Panc1 (cell line): ENCODE data around the gene COL5A1. TPM values are rescaled to one million over a fixed set of nuclear protein-coding genes. Genes with fewer than 3 reads are reported as not detected.
A peak's percentile ranks its signal among the peaks of the same experiment; 100 is the strongest.

ENCODE experiments used
- ATAC-seq: fragments of 200-7000 bp; cut with Tn5 transposase; 2 replicates; pipeline ENCODE4 v1.9.1; 2020; ENCODE audit warnings: mild to moderate bottlenecking, moderate library complexity
- BruUV-seq: library from RNA; stranded (reverse); fragments of 400-500 nt; replicated peaks from 2 replicates; lab custom pipeline; 2021; lab: Mats Ljungman, UMichigan
- CTCF ChIA-PET: fragments of 300-600 bp; sonication (Branson Sonifier 250); formaldehyde crosslinking; loops from one replicate; lab custom pipeline; 2022; ENCODE audit warnings: antibody characterized with exemption; lab: Charles Lee
- POLR2A ChIA-PET: fragments of 300-600 bp; sonication (Branson Sonifier 250); formaldehyde crosslinking; loops from one replicate; lab custom pipeline; 2022; ENCODE audit warnings: antibody characterized with exemption; lab: Charles Lee
- DNase-seq: peaks from one replicate; pipeline ENCODE4 v3.0.0-alpha.2; 2010; ENCODE audit warnings: low read depth, low spot score
- H3K27ac ChIP-seq: 2 replicates; pipeline ENCODE4 v1.5.1; 2011; ENCODE audit warnings: mild to moderate bottlenecking, low read length, inconsistent platforms
- H3K27me3 ChIP-seq: fragments of 200-500 bp; sonication (Bioruptor generic); 2 replicates; pipeline ENCODE4 v1.6.0; 2014; ENCODE audit warnings: low read length, inconsistent platforms; ENCODE audit not compliant: control insufficient read depth, insufficient read depth
- H3K36me3 ChIP-seq: fragments of 200-500 bp; sonication (Bioruptor generic); 2 replicates; pipeline ENCODE4 v1.5.1; 2014; ENCODE audit warnings: inconsistent platforms, mild to moderate bottlenecking, low read length, moderate library complexity; ENCODE audit not compliant: control insufficient read depth, insufficient read depth
- H3K4me1 ChIP-seq: 2 replicates; pipeline ENCODE4 v1.5.1; 2011; ENCODE audit warnings: inconsistent platforms, mild to moderate bottlenecking, low read length, moderate library complexity; ENCODE audit not compliant: control insufficient read depth, insufficient read depth
- H3K4me3 ChIP-seq, 2 experiments: 2 replicates each; pipeline ENCODE4 v1.5.1; 2011 to 2012; ENCODE audit warnings: low read depth in 2 of 2, low read length in 2 of 2, mild to moderate bottlenecking in 2 of 2, inconsistent platforms in 1 of 2, moderate library complexity in 1 of 2
- H3K9me3 ChIP-seq: fragments of 200-500 bp; sonication (Bioruptor generic); 2 replicates; pipeline ENCODE4 v1.5.1; 2014; ENCODE audit warnings: low read depth, mild to moderate bottlenecking, inconsistent platforms, low read length, moderate library complexity; ENCODE audit not compliant: control insufficient read depth, insufficient read depth
- CTCF ChIP-seq: fragments of 450-650 bp; IDR thresholded peaks from 2 replicates; pipeline ENCODE4 v1.5.1; 2017; ENCODE audit warnings: mild to moderate bottlenecking
- POLR2AphosphoS5 ChIP-seq: IDR thresholded peaks from 2 replicates; pipeline ENCODE4 v1.6.1; 2012; ENCODE audit warnings: mild to moderate bottlenecking, low read depth, low read length, moderate library complexity
- SIN3A ChIP-seq: IDR thresholded peaks from 2 replicates; pipeline ENCODE4 v1.6.1; 2012; ENCODE audit warnings: low read depth, mild to moderate bottlenecking, low read length, moderate library complexity, borderline replicate concordance; ENCODE audit not compliant: insufficient read depth
- TCF7L2 ChIP-seq: IDR thresholded peaks from 2 replicates; pipeline ENCODE4 v1.6.1; 2011; ENCODE audit warnings: mild to moderate bottlenecking, low read depth, low read length, inconsistent platforms
- in situ Hi-C: cut with HindIII; loops from 2 replicates; pipeline ENCODE4 v1.10.0; 2016; ENCODE audit warnings: low sequenced_read_pairs, low pct_unique_long_range_greater_than_20kb
- intact Hi-C: fragments of 100-400 bp; cut with micrococcal nuclease; formaldehyde crosslinking; loops from one replicate; pipeline ENCODE4 v1.10.0; 2022; ENCODE audit not compliant: unreplicated experiment
- total RNA-seq: library from RNA; stranded (reverse); gene quantifications from one replicate; pipeline ENCODE4 v1.2.1, GENCODE V29; 2021; ENCODE audit not compliant: unreplicated experiment
- TF ChIP-seq, protein P1 (sequence below), 2 experiments: IDR thresholded peaks; 2 replicates each; pipeline ENCODE4 v1.6.1; 2011 to 2012; ENCODE audit warnings: low read depth in 2 of 2, control low read depth in 1 of 2, low read length in 1 of 2, mild to moderate bottlenecking in 1 of 2, moderate library complexity in 1 of 2; ENCODE audit not compliant: insufficient read depth in 1 of 2

Gene COL5A1
- total RNA-seq, 1 experiment from 2014 or later = 5.7 TPM

DNA sequence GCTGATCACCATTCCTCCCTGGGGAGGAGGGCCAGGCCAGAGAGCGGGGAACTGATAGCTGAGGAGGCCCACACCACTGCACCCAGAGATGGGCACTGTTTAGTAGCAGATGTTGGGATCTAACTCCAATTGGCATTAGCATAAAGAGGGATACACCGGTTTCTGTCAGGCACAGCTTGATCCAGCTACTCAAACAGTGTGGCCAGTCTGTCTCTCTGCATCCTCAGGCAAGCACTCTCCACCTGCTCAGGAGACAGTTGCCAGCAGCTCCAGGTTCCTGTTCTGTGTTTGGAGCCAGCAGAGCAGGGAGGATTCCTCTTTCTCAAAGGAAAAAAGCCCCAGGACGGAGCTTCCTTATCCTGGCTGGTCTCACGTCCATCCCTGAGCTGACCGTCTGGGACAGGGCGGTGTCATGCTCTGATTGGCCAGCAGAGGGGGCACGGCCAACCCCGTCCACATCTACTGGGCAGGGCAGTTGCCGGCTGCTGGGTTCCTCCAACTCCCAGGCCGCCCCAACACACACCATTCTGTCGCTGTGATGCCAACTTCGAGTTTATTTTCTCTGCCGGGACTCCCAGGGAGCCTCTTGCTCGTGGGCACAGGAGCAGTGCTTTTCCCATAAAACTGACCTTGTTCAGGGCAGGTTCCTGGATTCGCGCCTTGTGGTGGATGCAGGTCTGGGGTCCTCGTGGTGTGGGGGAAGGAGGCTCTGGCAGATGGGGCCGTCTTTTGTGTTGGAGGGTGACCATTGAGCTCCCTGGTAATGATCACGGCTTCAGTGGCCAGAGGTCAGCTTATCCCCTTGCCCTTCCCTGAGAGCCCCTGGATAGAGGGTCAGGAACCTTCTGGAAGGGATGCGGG lies 47.9 kb downstream of the COL5A1 start:
- ChIA-PET POLR2A (no interaction called here), CTCF (interaction anchor here (1.0 kb wide), 3 partner anchors 31 to 240 kb away, joined by 3 to 8 read pairs (median 3); no protein-coding TSS in a partner anchor)
- no peaks in the 10 kb centered on the region for H3K9me3 ChIP-seq
- ATAC-seq = peak; percentile 96
- no TSS peak for BruUV-seq
- intact Hi-C loops = no loop called here
- no peaks in the 10 kb centered on the region for H3K4me1 ChIP-seq
- no peaks in the 10 kb centered on the region for H3K36me3 ChIP-seq
- in situ Hi-C loops = no loop called here
- no peak for DNase-seq
- H3K27ac ChIP-seq = no peak overlapping the region
- no peaks in the 10 kb centered on the region for H3K27me3 ChIP-seq
- TF ChIP-seq TCF7L2 = no peak
- no peak for TF ChIP-seq POLR2AphosphoS5
- TF ChIP-seq CTCF = peak; percentile 85
- no peak overlapping the region for H3K4me3 ChIP-seq

DNA sequence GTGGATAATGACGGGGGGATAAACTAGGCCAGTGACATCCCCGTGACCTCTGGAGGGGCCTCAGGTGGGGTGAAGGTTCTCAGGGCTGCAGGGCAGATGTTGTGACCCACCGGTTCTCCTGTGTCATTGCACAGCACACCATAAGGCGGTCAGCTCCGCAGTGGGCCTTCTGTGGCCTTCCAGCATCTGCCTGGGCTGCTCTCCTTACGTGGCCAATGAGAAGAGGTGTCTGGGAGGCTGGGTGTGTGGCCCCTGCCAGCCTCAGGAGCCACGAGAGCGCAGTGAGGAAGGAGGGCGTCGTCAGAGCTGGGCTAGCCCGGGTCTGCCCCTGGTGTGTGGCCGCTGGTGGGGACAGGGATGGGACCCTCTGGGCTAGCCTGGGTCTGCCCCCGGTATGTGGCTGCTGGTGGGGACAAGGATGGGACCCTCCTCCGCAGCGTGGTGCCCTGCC lies 48.7 kb downstream of the COL5A1 start:
- H3K27ac ChIP-seq = no peak overlapping the region
- no peak for DNase-seq
- in situ Hi-C loops (no loop called here), intact Hi-C loops (no loop called here)
- no peak overlapping the region for H3K4me3 ChIP-seq
- TF ChIP-seq, protein P1, sequence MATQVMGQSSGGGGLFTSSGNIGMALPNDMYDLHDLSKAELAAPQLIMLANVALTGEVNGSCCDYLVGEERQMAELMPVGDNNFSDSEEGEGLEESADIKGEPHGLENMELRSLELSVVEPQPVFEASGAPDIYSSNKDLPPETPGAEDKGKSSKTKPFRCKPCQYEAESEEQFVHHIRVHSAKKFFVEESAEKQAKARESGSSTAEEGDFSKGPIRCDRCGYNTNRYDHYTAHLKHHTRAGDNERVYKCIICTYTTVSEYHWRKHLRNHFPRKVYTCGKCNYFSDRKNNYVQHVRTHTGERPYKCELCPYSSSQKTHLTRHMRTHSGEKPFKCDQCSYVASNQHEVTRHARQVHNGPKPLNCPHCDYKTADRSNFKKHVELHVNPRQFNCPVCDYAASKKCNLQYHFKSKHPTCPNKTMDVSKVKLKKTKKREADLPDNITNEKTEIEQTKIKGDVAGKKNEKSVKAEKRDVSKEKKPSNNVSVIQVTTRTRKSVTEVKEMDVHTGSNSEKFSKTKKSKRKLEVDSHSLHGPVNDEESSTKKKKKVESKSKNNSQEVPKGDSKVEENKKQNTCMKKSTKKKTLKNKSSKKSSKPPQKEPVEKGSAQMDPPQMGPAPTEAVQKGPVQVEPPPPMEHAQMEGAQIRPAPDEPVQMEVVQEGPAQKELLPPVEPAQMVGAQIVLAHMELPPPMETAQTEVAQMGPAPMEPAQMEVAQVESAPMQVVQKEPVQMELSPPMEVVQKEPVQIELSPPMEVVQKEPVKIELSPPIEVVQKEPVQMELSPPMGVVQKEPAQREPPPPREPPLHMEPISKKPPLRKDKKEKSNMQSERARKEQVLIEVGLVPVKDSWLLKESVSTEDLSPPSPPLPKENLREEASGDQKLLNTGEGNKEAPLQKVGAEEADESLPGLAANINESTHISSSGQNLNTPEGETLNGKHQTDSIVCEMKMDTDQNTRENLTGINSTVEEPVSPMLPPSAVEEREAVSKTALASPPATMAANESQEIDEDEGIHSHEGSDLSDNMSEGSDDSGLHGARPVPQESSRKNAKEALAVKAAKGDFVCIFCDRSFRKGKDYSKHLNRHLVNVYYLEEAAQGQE (IDR thresholded peaks at IDR 0.05; ENCODE audit: insufficient read depth in 1 of 2, low read depth in 2 of 2, low read length in 1 of 2) = no peak
- no peak for TF ChIP-seq POLR2AphosphoS5
- no peak for TF ChIP-seq SIN3A
- TF ChIP-seq CTCF = no peak
- TF ChIP-seq TCF7L2 = no peak
- no TSS peak for BruUV-seq
- H3K27me3 ChIP-seq = no peaks in the 10 kb centered on the region
- no peaks in the 10 kb centered on the region for H3K36me3 ChIP-seq
- ATAC-seq = no peak
- ChIA-PET POLR2A (no interaction called here), CTCF (no interaction called here)
- H3K9me3 ChIP-seq = no peaks in the 10 kb centered on the region
- no peaks in the 10 kb centered on the region for H3K4me1 ChIP-seq
